GF-D8 (cell line): Measurements from ENCODE around the gene TDRD3.
"Not testable (repeated sequence)": the region's sequence is repeated elsewhere in the genome, so short reads cannot be mapped to it uniquely, and the experiment has no call there.

Experiments used
- DNase-seq: peaks from one replicate; lab custom pipeline; 2025; lab: John Stamatoyannopoulos, UW

Gene TDRD3

DNA sequence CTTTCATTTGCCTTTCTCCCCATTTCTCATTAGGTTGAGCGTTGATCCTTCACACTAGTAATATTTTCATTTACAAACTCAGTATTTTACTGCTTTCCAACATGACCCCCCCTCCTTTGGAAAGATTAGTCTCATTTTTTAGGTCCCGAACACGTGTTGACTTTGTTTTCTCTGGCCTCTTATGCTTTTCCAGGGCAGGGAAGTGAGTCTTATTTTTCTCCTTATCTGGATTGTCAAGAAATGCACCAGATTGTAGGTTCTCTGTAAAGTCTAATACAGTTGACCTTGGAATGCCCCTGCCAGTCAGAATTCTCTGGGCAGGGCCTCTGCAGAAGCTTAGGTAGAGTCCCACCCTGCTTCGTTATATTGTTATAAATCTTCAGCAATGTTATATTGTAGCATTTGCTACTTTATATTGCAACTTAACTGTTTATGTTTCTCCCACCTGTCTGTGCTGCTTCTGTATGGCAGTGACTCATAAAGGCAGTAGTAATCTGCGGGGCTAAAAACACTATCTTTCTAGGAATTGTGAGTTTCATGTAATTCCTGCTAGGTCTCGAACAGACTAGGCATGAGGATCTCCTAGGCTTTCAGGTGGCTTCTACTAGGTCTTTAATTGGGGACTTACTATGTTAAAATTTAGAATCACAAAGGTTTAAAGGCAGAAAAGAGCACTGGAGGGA lies 2.0 kb downstream of the TDRD3 start:
- peak; percentile 33 for DNase-seq

- no peak for DNase-seq
Measured at GRCh38 chr13:60402022-60402421, 5.0 kb downstream of the TDRD3 start.

DNA sequence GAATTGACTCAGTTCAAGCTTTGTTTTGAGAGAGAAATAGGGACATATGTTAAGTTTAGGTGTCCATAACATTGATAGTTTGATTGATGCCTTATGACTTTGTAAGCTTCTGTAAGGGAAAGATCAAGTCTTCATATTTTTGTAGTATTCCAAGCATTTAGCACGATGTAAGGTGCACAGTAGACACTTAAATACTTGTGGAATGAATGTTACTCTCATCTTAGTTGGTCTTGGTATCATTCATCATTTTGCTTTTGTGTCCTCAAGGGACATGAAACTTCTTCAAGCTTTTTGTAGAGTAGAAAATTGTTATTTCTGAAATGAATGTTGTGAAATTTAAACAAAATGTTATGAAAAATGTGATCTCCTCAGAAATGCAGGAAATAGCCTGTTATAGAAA lies 10.1 kb downstream of the TDRD3 start:
- no peak for DNase-seq

GRCh38 chr13:60407852-60408251 lies 10.8 kb downstream of the TDRD3 start:
- DNase-seq = not testable (repeated sequence)

DNA sequence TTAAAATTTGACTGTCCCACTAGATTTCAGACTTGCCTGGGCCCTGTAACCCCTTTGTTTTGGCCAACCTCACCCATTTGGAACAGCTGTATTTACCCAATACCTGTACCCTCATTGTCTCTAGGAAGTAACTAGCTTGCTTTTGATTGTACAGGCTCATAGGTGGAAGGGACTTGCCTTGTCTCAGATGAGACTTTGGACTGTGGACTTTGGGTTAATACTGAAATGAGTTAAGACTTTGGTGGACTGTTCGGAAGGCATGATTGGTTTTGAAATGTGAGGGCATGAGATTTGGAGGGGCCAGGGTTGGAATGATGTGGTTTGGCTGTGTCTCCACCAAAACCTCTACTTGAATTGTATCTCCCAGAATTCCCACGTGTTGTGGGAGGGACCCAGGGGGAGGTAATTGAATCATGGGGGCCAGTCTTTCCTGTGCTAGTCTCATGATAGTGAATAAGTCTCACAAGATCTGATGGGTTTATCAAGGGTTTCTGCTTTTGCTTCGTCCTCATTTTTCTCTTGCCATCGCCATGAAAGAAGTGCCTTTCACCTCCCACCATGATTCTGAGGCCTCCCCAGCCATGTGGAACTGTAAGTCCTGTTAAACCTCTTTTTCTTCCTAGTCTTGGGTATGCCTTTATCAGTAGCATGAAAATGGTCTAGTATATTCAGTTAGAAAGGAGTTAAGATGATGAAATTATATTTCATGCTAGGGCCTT lies 12.7 kb downstream of the TDRD3 start:
- not testable (repeated sequence) for DNase-seq

- no peak for DNase-seq
Measured at GRCh38 chr13:60410299-60410698, 13.3 kb downstream of the TDRD3 start.

- no peak for DNase-seq
Measured at GRCh38 chr13:60411464-60411863, 14.4 kb downstream of the TDRD3 start.

DNA sequence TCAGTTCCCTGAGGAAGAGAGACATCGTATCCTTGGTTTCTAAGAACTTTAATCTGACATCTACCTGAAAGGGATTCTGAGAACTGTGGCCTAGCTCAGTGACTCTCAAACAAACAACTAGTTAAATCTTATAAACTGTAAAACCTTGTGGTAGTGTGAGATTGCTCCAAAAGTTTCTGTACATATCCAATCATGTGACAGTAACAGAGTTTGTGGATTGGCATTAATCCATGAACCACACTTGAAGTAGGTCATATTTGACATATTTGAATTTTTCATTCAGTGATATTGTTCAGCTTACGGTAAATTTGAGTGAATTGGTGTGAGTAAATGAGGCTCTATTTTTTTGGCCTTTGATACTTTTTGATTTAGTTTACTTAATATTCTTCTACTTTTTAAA lies 15.0 kb downstream of the TDRD3 start:
- no peak for DNase-seq

DNA sequence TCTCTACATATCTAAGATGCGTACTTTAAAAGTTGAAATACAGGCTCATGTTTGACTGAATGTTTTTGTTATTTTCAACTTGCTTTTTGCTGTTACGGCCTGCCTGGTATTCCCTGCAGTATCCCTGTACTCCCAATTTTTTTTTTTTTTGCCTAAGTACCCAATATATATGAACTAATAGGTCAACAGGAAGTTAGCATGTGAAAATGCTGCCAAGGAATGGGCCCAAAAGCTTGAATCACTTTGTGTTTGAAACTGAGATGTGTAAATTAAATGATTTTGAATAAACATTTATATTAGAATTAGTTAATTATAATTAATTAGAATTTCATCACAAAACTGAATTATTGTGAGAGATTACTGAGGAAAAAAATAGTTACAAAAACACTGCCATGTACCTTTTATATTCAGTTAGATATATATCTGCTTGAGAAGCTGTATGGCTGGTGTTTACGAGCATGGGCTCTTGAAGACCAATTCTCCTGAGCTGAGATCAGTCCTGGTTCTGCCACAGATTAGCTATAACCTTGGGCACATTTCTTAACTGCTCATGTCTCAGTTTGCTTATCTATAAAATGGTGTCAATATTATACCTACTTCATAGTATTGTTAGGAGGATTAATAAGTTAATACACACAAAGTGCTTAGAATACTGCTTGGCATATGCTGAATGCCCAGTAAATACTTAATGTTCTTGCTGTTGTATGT lies 16.0 kb downstream of the TDRD3 start:
- no peak for DNase-seq

DNA sequence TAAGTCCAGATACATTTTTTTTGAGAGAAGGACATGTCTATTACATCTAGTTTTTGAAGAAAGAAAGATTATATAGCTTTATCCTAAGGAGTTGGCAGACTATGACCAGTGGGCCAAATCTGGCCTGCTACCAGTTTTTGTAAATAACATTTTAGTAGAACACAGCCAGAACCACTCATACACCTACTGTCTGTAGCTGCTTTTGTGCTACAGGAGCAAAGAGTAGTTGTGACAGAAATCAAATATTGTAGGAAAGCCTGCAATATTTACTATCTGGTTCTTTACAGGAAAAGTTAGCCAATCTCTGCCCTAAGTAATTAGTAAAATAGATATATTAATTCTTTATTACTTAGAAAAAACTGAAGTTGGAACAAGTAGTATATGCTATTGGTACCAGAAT lies 17.2 kb downstream of the TDRD3 start:
- no peak for DNase-seq

GRCh38 chr13:60417734-60418133 lies 20.7 kb downstream of the TDRD3 start:
- no peak for DNase-seq

- DNase-seq = no peak
Measured at GRCh38 chr13:60418954-60419353, 21.9 kb downstream of the TDRD3 start.

- DNase-seq = no peak
Measured at GRCh38 chr13:60425332-60425731, 28.3 kb downstream of the TDRD3 start.

DNA sequence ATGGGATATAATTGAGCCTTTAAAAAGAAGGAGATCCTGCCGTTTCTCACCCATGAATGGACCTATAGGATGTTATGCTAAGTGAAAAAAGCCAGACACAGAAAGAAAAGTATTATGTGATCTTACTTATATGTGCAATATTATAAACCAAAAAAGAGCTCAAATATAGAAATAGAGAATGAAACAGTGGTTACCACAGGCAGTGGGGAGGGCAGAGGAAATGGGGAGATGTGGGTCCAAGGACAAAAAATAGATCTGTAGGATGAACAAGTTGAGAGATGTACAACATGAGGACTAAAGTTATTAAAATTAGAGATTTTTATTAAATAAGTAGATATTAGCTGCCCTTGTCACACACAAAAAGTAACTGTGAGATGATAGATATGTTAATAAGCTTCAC lies 29.1 kb downstream of the TDRD3 start:
- no peak for DNase-seq

DNA sequence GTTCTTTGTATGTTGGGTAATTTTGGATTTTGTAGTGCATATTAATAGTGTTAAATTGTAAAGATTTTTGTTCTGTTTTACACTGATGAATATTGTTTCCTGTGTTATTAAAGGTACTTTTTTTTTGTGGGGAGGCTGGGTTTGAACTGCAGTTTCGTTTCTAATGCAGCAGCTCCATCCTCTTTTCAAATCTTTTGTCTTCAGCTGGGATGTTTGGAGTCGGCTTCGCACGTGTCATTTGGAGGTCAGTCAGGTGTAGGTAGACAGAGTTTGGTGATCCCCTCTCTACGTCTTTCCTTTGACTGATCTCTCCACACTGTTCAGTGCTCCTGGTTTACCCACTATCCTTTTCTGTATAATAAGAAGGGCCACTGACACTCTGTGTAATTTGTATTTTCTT lies 30.3 kb downstream of the TDRD3 start:
- DNase-seq = no peak

- DNase-seq = peak; percentile 63
Measured at GRCh38 chr13:60431108-60431700, 34.2 kb downstream of the TDRD3 start.

DNA sequence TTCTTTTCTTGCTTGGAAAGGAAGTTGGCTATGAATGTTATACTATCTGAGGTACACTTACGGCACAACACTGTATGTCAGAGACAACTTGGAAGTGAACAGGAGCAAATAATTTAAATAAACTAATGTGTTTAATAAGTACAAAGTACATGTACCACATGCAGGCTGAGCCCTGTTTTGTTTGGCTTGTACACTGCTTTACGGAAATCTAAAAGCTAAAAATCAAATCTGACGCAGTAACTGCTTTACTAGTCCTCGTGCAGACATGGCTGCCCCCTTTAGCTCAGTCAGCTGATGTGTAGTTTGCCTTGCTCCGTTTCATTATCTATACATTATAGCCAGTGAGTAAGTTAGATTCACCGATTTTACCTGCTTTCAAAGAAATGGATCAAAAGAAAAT lies 36.5 kb downstream of the TDRD3 start:
- DNase-seq = no peak

DNA sequence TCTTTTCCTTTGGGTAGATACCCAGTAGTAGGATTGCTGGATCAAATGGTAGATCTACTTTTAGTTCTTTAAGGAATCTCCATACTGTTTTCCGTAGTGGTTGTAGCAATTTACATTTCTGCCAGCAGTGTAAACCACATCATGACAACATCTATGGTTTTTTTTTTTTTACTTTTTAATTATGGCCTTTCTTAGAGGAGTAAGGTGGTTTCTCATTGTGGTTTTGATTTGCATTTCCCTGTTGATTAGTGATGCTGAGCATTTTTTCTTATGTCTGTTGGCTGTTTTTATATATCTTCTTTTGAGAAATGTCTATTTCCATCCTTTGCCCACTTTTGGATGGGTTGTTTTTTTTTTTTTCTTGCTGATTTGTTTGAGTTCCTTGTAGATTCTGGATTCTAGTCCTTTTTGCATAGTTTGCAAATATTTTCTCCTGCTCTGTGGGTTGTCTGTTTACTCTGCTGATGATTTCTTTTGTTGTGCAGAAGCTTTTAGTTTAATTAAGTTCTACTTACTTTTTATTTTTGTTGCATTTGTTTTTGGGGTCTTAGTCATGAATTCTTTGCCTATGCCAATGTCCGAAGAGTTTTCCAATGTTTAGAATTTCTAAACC lies 38.8 kb downstream of the TDRD3 start:
- DNase-seq = no peak

DNA sequence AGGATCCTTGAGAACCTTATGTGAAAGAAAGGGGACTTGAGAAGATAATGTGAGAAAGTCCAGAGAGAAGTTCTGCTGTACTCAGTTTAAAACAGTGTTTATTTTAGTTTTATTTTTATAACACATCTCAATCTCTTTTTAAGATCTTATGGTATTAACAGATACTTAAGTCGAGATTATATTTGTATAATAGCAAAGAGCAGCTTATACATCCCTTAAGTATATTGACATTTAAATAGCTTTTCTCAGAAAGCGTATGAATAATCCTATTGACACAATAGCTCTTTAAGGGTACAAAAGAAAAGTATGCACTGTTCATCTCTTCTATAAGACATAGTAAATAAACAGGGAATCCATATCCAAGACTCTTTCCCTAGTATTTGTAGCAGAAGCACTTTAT lies 42.2 kb downstream of the TDRD3 start:
- no peak for DNase-seq

GRCh38 chr13:60441761-60442160 lies 44.7 kb downstream of the TDRD3 start:
- no peak for DNase-seq

- DNase-seq = peak; percentile 5
Measured at GRCh38 chr13:60448907-60449510, 52.0 kb downstream of the TDRD3 start.

DNA sequence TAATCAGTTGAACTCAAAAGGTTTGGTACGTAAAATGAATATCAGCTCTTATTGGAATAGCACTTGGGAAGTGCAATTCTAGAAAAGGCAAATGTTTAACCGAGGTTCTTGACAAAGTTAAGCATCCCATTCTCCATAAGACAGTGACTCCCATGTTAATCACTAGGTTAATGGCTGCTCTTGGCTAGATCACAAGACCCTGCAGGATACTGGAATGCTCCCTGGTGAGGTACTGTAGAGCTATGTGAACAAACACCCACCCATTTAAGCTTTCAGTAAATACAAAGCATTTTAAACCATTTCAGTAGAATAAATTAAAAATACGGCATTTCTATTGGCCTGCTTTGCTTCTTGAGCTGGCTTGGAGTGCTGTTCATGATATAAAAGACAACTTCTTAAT lies 56.5 kb downstream of the TDRD3 start:
- no peak for DNase-seq
